NCI-H1105 (cell line): ENCODE data around the gene VSTM2B.

ENCODE experiments used
- DNase-seq: peaks from one replicate; lab custom pipeline; 2025; lab: John Stamatoyannopoulos, UW

The VSTM2B gene

GRCh38 chr19:29596885-29597525 lies 71.2 kb downstream of the VSTM2B start:
- DNase-seq = no peak

GRCh38 chr19:29598036-29598435 lies 72.2 kb downstream of the VSTM2B start:
- DNase-seq = no peak

- DNase-seq = no peak
Observed at GRCh38 chr19:29598496-29598895, 72.7 kb downstream of the VSTM2B start.

DNA sequence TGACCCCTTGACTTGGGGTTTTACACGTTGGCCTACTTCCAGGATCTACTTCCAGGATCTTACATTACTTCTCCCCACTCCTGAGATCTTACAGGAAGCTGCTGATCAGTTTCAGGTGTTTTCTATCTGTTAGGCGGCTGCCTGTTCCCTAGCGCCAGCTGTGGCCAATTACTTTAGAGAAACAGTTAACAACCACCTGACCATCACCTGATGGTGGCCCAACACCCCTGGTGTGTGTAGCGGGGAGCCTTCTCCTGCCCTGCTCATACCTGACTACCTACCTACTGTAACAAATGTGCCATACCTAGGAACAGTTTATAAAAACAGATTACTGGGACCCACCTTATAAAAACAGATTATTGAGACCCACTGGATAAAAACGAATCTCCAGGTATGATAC lies 77.5 kb downstream of the VSTM2B start:
- DNase-seq = no peak

DNA sequence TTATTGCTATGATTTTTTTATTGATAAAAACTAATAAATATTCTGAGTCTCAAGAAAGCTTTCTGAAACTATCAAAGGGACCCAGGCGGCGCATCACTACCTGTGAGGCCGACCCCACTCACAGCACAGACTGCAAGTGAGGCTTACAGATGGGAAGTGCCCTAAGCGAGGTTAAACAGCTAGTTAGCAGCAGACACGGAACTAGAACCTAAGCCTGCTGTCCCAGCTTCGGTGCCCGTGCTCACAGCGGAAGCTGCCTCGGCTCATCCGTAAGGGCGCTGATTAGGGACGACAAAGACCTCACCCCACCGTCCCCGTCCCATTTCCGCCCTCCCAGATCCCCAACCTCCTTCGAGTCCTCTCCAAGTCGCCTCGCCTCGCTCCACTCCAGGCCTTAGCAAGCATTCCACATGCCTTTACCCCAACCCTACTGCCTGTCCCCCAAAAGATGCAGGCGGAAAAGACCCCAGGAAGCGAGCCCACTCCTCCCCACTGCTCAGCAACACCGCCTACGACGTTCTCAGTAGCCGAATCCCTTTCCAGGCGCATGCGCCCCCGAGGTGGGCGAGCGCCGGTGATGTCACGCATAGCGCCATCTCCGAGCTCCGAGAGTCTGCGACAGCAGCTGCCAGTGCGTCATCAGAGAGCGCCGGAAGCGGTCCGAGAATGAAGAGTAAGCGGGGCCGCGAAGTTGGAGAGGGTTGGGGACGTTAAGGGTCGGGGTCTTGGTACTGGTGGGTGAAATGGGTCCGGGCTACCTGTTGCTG lies 80.0 kb downstream of the VSTM2B start, which contains the start of gene POP4:
Gene POP4 (plus strand): TSS at position 631 of the 767 bp plus-strand sequence. CDS start 36 bp downstream, at position 667.
- DNase-seq = peak; percentile 96

- no peak for DNase-seq
Observed at GRCh38 chr19:29606420-29606747, 80.6 kb downstream of the VSTM2B start.

DNA sequence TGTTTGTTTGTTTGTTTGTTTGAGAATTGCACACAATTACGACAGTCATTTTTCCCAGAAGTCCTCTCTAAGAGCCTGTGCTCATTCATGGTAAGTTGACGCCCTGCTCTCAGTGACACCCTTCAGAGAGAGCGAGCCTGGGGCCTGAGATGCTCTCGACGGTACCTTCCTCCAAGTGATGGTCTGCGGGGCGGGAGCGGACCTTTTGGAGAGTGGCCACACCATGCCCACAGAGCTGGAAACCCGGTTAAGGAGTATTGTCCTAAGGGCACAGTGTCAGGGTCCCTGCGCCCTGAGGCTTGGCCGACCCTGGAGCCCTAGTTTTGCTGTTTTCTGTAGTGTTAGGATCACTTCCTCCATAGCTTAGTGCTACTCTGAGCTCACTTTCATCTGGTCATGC lies 83.8 kb downstream of the VSTM2B start:
- DNase-seq = no peak

- DNase-seq = no peak
Observed at GRCh38 chr19:29610213-29610573, 84.4 kb downstream of the VSTM2B start.

- peak; percentile 63 for DNase-seq
Observed at GRCh38 chr19:29610574-29611271, 84.9 kb downstream of the VSTM2B start.

DNA sequence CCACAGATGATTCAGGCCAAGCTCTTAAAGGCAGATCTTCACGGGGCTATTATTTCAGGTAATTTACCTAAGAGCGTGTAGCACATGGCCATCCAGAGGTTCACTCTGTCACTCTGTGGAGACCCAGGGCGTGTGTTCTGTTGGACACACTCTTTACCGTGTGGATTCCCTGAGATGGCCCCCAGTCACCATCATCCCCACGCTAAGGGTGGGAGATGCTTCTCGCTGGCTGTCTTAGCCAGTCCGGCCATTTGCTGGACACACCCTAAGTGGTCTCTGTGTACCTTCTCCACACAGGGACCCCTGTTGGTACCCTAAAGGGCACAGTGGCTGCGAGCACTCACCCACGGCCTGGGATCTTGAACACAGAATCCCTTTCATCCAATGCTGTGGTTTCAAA lies 86.3 kb downstream of the VSTM2B start:
- DNase-seq = no peak

- DNase-seq = no peak
Observed at GRCh38 chr19:29612801-29613595, 87.2 kb downstream of the VSTM2B start.

GRCh38 chr19:29614046-29614445 lies 88.3 kb downstream of the VSTM2B start:
- no peak for DNase-seq
